ENCODE data around the gene SLMAP. TPM values are rescaled to one million over a fixed set of nuclear protein-coding genes. Genes with fewer than 3 reads are reported as not detected.

SLMAP gene
- total and polyA plus RNA-seq, 2 of the 13 experiments (the other 11 are each of a cell fraction or from before 2014, with no cell fraction given), result 24.0 to 48.3 TPM

DNA sequence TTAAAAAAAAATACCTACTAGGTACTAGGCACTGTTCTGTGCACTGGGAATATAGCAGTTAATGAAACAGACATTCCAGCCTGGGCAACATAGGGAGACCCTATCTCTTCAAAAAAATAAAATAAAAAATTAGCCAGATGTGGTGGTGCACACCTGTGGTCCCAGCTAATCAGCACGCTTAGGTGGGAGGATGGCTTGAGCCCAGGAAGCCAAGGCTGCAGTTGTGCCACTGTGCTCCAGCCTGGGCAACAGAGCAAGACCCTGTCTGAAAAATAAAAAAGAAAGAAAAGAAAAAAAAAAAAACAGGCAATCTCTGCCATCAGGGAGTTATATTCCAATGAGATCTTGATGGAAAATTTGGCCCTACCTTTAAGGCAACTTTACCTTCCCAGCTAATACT, 137.0 kb downstream of the SLMAP start:
- no peak overlapping the region for H3K4me2 ChIP-seq (ENCODE audit: low read depth, low read length)
- no peaks in the 10 kb centered on the region for H3K4me1 ChIP-seq (ENCODE audit: insufficient read depth, low read length)
- H3K27me3 ChIP-seq (ENCODE audit: control insufficient read depth in 1 of 2, insufficient read depth in 2 of 2, low read length in 2 of 2), result no peaks in the 10 kb centered on the region
- ChIA-PET POLR2A (no interaction called here), CTCF (ENCODE audit: low intra/inter-chr PET ratio, low total read pairs) (no interaction called here)
- in situ Hi-C loops (cut with HindIII; ENCODE audit: extremely low pct_ligation_motif_present, low pct_unique_long_range_greater_than_20kb), result no loop called here
- ATAC-seq (no peak), FAIRE-seq (no peak), DNase-seq (ENCODE audit: low spot score) (no peak)
- H3K36me3 ChIP-seq (replicated peaks in 1 of 2; ENCODE audit: control insufficient read depth in 1 of 2, insufficient read depth in 2 of 2, low read length in 2 of 2), result peaks cover 6 to 14% of the 10 kb centered on the region in 2 experiments; a peak in 4 of 5 replicates
- intact Hi-C loops (cut with micrococcal nuclease; ENCODE audit: unreplicated experiment), result no loop called here
- no TSS peak for BruUV-seq (replicated peaks)
- 100% methylated on average over 1 of the region's 1 CpG for WGBS (ENCODE audit: low lambda C conversion rate)
- no peak overlapping the region for H2AFZ ChIP-seq (ENCODE audit: low read length)
- H4K20me1 ChIP-seq (ENCODE audit: insufficient read depth, low read length), result no peaks in the 10 kb centered on the region
- no peaks in the 10 kb centered on the region for H3K79me2 ChIP-seq (ENCODE audit: insufficient read depth, low read length)
- no peak overlapping the region for H3K9ac ChIP-seq (ENCODE audit: insufficient read depth, low read depth, low read length)
- H3K9me3 ChIP-seq (ENCODE audit: low read length), result no peaks in the 10 kb centered on the region
- no peak overlapping the region for H3K27ac ChIP-seq (ENCODE audit: extremely low read length, insufficient read depth, low read length)
- TF ChIP-seq FOXK2 (IDR thresholded peaks at IDR 0.05), result no peak
- TF ChIP-seq, protein P1, sequence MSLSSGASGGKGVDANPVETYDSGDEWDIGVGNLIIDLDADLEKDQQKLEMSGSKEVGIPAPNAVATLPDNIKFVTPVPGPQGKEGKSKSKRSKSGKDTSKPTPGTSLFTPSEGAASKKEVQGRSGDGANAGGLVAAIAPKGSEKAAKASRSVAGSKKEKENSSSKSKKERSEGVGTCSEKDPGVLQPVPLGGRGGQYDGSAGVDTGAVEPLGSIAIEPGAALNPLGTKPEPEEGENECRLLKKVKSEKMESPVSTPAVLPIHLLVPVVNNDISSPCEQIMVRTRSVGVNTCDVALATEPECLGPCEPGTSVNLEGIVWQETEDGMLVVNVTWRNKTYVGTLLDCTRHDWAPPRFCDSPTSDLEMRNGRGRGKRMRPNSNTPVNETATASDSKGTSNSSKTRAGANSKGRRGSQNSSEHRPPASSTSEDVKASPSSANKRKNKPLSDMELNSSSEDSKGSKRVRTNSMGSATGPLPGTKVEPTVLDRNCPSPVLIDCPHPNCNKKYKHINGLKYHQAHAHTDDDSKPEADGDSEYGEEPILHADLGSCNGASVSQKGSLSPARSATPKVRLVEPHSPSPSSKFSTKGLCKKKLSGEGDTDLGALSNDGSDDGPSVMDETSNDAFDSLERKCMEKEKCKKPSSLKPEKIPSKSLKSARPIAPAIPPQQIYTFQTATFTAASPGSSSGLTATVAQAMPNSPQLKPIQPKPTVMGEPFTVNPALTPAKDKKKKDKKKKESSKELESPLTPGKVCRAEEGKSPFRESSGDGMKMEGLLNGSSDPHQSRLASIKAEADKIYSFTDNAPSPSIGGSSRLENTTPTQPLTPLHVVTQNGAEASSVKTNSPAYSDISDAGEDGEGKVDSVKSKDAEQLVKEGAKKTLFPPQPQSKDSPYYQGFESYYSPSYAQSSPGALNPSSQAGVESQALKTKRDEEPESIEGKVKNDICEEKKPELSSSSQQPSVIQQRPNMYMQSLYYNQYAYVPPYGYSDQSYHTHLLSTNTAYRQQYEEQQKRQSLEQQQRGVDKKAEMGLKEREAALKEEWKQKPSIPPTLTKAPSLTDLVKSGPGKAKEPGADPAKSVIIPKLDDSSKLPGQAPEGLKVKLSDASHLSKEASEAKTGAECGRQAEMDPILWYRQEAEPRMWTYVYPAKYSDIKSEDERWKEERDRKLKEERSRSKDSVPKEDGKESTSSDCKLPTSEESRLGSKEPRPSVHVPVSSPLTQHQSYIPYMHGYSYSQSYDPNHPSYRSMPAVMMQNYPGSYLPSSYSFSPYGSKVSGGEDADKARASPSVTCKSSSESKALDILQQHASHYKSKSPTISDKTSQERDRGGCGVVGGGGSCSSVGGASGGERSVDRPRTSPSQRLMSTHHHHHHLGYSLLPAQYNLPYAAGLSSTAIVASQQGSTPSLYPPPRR (CRISPR knock-in tag; IDR thresholded peaks at IDR 0.05; ENCODE audit: borderline replicate concordance), result no peak
- TF ChIP-seq TEAD3 (CRISPR knock-in tag; optimal IDR thresholded peaks at IDR 0.05; ENCODE audit: borderline replicate concordance), result no peak
- TF ChIP-seq ZMAT3 (CRISPR knock-in tag; conservative IDR thresholded peaks at IDR 0.05), result no peak
- no peak for TF ChIP-seq PLRG1 (conservative IDR thresholded peaks at IDR 0.05)
- no peak for TF ChIP-seq KLF11 (CRISPR knock-in tag; IDR thresholded peaks at IDR 0.05)
- TF ChIP-seq ZNF232 (CRISPR knock-in tag; IDR thresholded peaks at IDR 0.05; ENCODE audit: borderline replicate concordance), result no peak
- TF ChIP-seq, protein P2, sequence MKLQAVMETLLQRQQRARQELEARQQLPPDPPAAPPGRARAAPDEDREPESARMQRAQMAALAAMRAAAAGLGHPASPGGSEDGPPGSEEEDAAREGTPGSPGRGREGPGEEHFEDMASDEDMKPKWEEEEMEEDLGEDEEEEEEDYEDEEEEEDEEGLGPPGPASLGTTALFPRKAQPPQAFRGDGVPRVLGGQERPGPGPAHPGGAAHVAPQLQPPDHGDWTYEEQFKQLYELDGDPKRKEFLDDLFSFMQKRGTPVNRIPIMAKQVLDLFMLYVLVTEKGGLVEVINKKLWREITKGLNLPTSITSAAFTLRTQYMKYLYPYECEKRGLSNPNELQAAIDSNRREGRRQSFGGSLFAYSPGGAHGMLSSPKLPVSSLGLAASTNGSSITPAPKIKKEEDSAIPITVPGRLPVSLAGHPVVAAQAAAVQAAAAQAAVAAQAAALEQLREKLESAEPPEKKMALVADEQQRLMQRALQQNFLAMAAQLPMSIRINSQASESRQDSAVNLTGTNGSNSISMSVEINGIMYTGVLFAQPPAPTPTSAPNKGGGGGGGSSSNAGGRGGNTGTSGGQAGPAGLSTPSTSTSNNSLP (IDR thresholded peaks at IDR 0.05; ENCODE audit: low read depth, low read length), result no peak
- TF ChIP-seq, protein P3, sequence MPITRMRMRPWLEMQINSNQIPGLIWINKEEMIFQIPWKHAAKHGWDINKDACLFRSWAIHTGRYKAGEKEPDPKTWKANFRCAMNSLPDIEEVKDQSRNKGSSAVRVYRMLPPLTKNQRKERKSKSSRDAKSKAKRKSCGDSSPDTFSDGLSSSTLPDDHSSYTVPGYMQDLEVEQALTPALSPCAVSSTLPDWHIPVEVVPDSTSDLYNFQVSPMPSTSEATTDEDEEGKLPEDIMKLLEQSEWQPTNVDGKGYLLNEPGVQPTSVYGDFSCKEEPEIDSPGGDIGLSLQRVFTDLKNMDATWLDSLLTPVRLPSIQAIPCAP (CRISPR knock-in tag; IDR thresholded peaks at IDR 0.05; ENCODE audit: low read depth), result no peak
- no peak for TF ChIP-seq HCFC1 (IDR thresholded peaks at IDR 0.05; ENCODE audit: low read depth, low read length)
- TF ChIP-seq DPF2 (CRISPR knock-in tag; IDR thresholded peaks at IDR 0.05; ENCODE audit: borderline replicate concordance, low read depth), result no peak
- no peak for TF ChIP-seq SIN3B (IDR thresholded peaks at IDR 0.05; ENCODE audit: low read length)
- TF ChIP-seq AKAP8 (CRISPR knock-in tag; IDR thresholded peaks at IDR 0.05), result no peak
- TF ChIP-seq IKZF4 (CRISPR knock-in tag; IDR thresholded peaks at IDR 0.05; ENCODE audit: borderline replicate concordance, low read depth, not compliant biosample characterization), result no peak
- TF ChIP-seq ZNF670 (CRISPR knock-in tag; IDR thresholded peaks at IDR 0.05; ENCODE audit: borderline replicate concordance), result no peak
- no peak for TF ChIP-seq ZNF530 (CRISPR knock-in tag; IDR thresholded peaks at IDR 0.05; ENCODE audit: low read depth)
- no peak for TF ChIP-seq ZNF567 (CRISPR knock-in tag; IDR thresholded peaks at IDR 0.05; ENCODE audit: borderline replicate concordance)
- no peak for TF ChIP-seq NFKB2 (CRISPR knock-in tag; IDR thresholded peaks at IDR 0.05; ENCODE audit: borderline replicate concordance)
- no peak for TF ChIP-seq KLF9 (CRISPR knock-in tag; IDR thresholded peaks at IDR 0.05; ENCODE audit: low read depth)
- no peak for TF ChIP-seq MTA3 (CRISPR knock-in tag; IDR thresholded peaks at IDR 0.05)
- no peak overlapping the region for H3K4me3 ChIP-seq (replicated peaks in 1 of 3; ENCODE audit: insufficient read depth in 1 of 3, low read depth in 2 of 3, low read length in 3 of 3)
